Hepatocyte (in vitro differentiated cells): ENCODE results near the gene KCNA4. TPM values are rescaled to one million over a fixed set of nuclear protein-coding genes. Genes with fewer than 3 reads are reported as not detected.

Experiments
- DNase-seq: peaks from one replicate; pipeline ENCODE4 v3.0.0-alpha.2; 2016; ENCODE audit warnings: low spot score
- H2AFZ ChIP-seq: fragments of 200-600 bp; sonication (generic); 2 replicates; pipeline ENCODE4 v1.6.0; 2016; ENCODE audit warnings: antibody characterized with exemption, mild to moderate bottlenecking
- H3K27ac ChIP-seq: fragments of 200-600 bp; sonication (generic); 2 replicates; pipeline ENCODE4 v1.5.1; 2016; ENCODE audit warnings: mild to moderate bottlenecking
- H3K27me3 ChIP-seq: fragments of 200-600 bp; sonication (generic); 2 replicates; pipeline ENCODE4 v1.6.1; 2016
- H3K36me3 ChIP-seq: fragments of 200-600 bp; sonication (generic); replicated peaks from 2 replicates; pipeline ENCODE4 v1.5.1; 2016; ENCODE audit warnings: low read depth; ENCODE audit not compliant: insufficient read depth
- H3K4me1 ChIP-seq: fragments of 200-600 bp; sonication (generic); 2 replicates; pipeline ENCODE4 v1.5.1; 2016; ENCODE audit warnings: mild to moderate bottlenecking, moderate library complexity; ENCODE audit not compliant: insufficient read depth
- H3K4me2 ChIP-seq: fragments of 200-600 bp; sonication (generic); 2 replicates; pipeline ENCODE4 v1.6.0; 2016
- H3K4me3 ChIP-seq: fragments of 200-600 bp; sonication (generic); 2 replicates; pipeline ENCODE4 v1.5.1; 2016; ENCODE audit warnings: mild to moderate bottlenecking
- H3K79me2 ChIP-seq: fragments of 200-600 bp; sonication (generic); 2 replicates; pipeline ENCODE4 v1.6.0; 2017; ENCODE audit warnings: mild to moderate bottlenecking
- H3K9me2 ChIP-seq: fragments of 200-600 bp; sonication (generic); replicated peaks from 2 replicates; pipeline ENCODE4 v1.6.0; 2017; ENCODE audit warnings: mild to moderate bottlenecking; ENCODE audit not compliant: insufficient read depth
- H3K9me3 ChIP-seq: fragments of 200-600 bp; sonication (generic); 2 replicates; pipeline ENCODE4 v1.5.1; 2016; ENCODE audit warnings: low read depth, mild to moderate bottlenecking
- H4K20me1 ChIP-seq: fragments of 200-600 bp; sonication (generic); 2 replicates; pipeline ENCODE4 v1.6.0; 2016; ENCODE audit warnings: mild to moderate bottlenecking; ENCODE audit not compliant: insufficient read depth, poor library complexity, severe bottlenecking
- CTCF ChIP-seq: fragments of 200-600 bp; sonication (generic); IDR thresholded peaks from 2 replicates; pipeline ENCODE4 v1.5.1; 2016; ENCODE audit warnings: antibody characterized with exemption, mild to moderate bottlenecking; ENCODE audit not compliant: poor library complexity
- EZH2 ChIP-seq: fragments of 200-600 bp; sonication (generic); IDR thresholded peaks from 2 replicates; pipeline ENCODE4 v1.6.1; 2016; ENCODE audit warnings: antibody characterized with exemption, mild to moderate bottlenecking, borderline replicate concordance
- EZH2phosphoT487 ChIP-seq: fragments of 200-600 bp; sonication (generic); IDR thresholded peaks from one replicate; pipeline ENCODE4 v1.6.1; 2018; ENCODE audit warnings: antibody characterized with exemption, mild to moderate bottlenecking, low read depth, moderate library complexity; ENCODE audit not compliant: unreplicated experiment, severe bottlenecking
- WGBS: methylation state at CpG from one replicate; pipeline ENCODE4 v1.1.6; 2016; ENCODE audit warnings: low lambda C conversion rate; ENCODE audit errors: missing lambda C conversion rate; 5-methylcytosine and 5-hydroxymethylcytosine counted together
- polyA plus RNA-seq: library from polyadenylated mRNA; unstranded; fragments of >200 nt; fragmentation: Nextera tagmentation; extraction: Ambion mirVana; gene quantifications from 2 replicates; pipeline ENCODE4 v1.2.1, GENCODE V29; 2016
- total RNA-seq: library from RNA; depleted of rRNA; stranded (reverse); fragments of >200 nt; gene quantifications from 2 replicates; pipeline ENCODE4 v1.2.3, GENCODE V29; 2014

Gene KCNA4
- total and polyA plus RNA-seq, 2 experiments from 2014 or later: 0.47 to 1.1 TPM

- Histone ChIP-seq H2AFZ (no peak overlapping the region), H4K20me1 (no peaks in the 10 kb centered on the region), H3K4me1 (peaks cover 3% of the 10 kb centered on the region), H3K27ac (no peak overlapping the region), H3K9me3 (no peaks in the 10 kb centered on the region), H3K79me2 (no peaks in the 10 kb centered on the region), H3K9me2 (no peaks in the 10 kb centered on the region), H3K4me2 (no peak overlapping the region), H3K27me3 (peaks cover 39% of the 10 kb centered on the region), H3K36me3 (no peaks in the 10 kb centered on the region), H3K4me3 (no peak overlapping the region)
- DNase-seq: no peak
- WGBS: 95% methylated on average over 15 of the region's 15 CpGs
- TF ChIP-seq CTCF: no peak
Observed at GRCh38 chr11:30012346-30012745, 4.5 kb downstream of the KCNA4 start.

- Histone ChIP-seq H3K27me3 (peaks cover 7% of the 10 kb centered on the region), H3K9me2 (no peaks in the 10 kb centered on the region), H3K79me2 (no peaks in the 10 kb centered on the region), H3K27ac (no peak overlapping the region), H3K4me1 (no peaks in the 10 kb centered on the region), H3K9me3 (no peaks in the 10 kb centered on the region), H3K4me2 (no peak overlapping the region), H3K4me3 (no peak overlapping the region), H2AFZ (no peak overlapping the region), H3K36me3 (no peaks in the 10 kb centered on the region), H4K20me1 (no peaks in the 10 kb centered on the region)
- no peak for TF ChIP-seq EZH2phosphoT487
- TF ChIP-seq EZH2: no peak
- no peak for TF ChIP-seq CTCF
- DNase-seq: no peak
- whole genome bisulfite sequencing: 69% methylated on average over 3 of the region's 3 CpGs
Observed at GRCh38 chr11:30009060-30009459, 7.8 kb downstream of the KCNA4 start.

GRCh38 chr11:30006876-30007275 is 10.0 kb downstream of the KCNA4 start:
- Histone ChIP-seq H3K36me3 (no peaks in the 10 kb centered on the region), H3K79me2 (no peaks in the 10 kb centered on the region), H2AFZ (no peak overlapping the region), H3K9me3 (no peaks in the 10 kb centered on the region), H3K27ac (no peak overlapping the region), H4K20me1 (no peaks in the 10 kb centered on the region), H3K4me1 (no peaks in the 10 kb centered on the region), H3K4me2 (no peak overlapping the region), H3K9me2 (no peaks in the 10 kb centered on the region), H3K4me3 (no peak overlapping the region), H3K27me3 (peaks cover 7% of the 10 kb centered on the region)
- WGBS: 94% methylated on average over 4 of the region's 4 CpGs
- TF ChIP-seq EZH2phosphoT487 (no peak), CTCF (no peak), EZH2 (no peak)
- no peak for DNase-seq

GRCh38 chr11:30002157-30002785 is 14.6 kb downstream of the KCNA4 start:
- no peaks in the 10 kb centered on the region for H4K20me1 ChIP-seq
- DNase-seq: no peak
- H3K4me3 ChIP-seq: no peak overlapping the region
- H3K27ac ChIP-seq: no peak overlapping the region
- no peaks in the 10 kb centered on the region for H3K9me2 ChIP-seq
- peaks cover 7% of the 10 kb centered on the region for H3K27me3 ChIP-seq
- 42% methylated on average over 4 of the region's 4 CpGs for WGBS
- no peak overlapping the region for H3K4me2 ChIP-seq
- H3K4me1 ChIP-seq: no peaks in the 10 kb centered on the region
- H3K9me3 ChIP-seq: no peaks in the 10 kb centered on the region
- H3K36me3 ChIP-seq: no peaks in the 10 kb centered on the region
- H2AFZ ChIP-seq: no peak overlapping the region
- H3K79me2 ChIP-seq: no peaks in the 10 kb centered on the region
- TF ChIP-seq EZH2phosphoT487 (no peak), CTCF (no peak), EZH2 (no peak)
